ENCODE data around the gene NCKAP5. TPM values are rescaled to one million over a fixed set of nuclear protein-coding genes. Genes with fewer than 3 reads are reported as not detected.

Gene NCKAP5
- total RNA-seq, 6 donors from 2014 or later: 22.1 to 51.1 (median 41.4) TPM

- H3K4me3 ChIP-seq: peak overlapping the region in 3 of 4 donors; percentile 6 to 31 (median 15)
- ATAC-seq (ENCODE audit: low FRiP score in 2 of 2) (peak; percentile 45 to 72), DNase-seq (no peak)
- no peaks in the 10 kb centered on the region for H3K36me3 ChIP-seq
- peak overlapping the region in 1 of 4 donors; percentile 29 for H3K27ac ChIP-seq
- no peak for TF ChIP-seq EP300 (IDR thresholded peaks at IDR 0.05)
- TF ChIP-seq POLR2A (IDR thresholded peaks at IDR 0.05): peak in 1 of 4 donors; percentile 20
- no peaks in the 10 kb centered on the region for H3K27me3 ChIP-seq
- no peaks in the 10 kb centered on the region for H3K9me3 ChIP-seq
- peaks cover 0 to 10% (median 6%) of the 10 kb centered on the region in 4 donors for H3K4me1 ChIP-seq
- 61 to 64% methylated on average over 4 of the region's 4 CpGs for WGBS, 2 donors
Measured at GRCh38 chr2:133421516-133422324, 146.5 kb downstream of the NCKAP5 start.

- H3K4me3 ChIP-seq: peak overlapping the region in 3 of 4 donors; percentile 6 to 31 (median 15)
- H3K36me3 ChIP-seq: no peaks in the 10 kb centered on the region
- H3K27ac ChIP-seq: no peak overlapping the region
- TF ChIP-seq POLR2A (IDR thresholded peaks at IDR 0.05): no peak
- TF ChIP-seq POLR2AphosphoS5 (IDR thresholded peaks at IDR 0.05): no peak
- no peak for TF ChIP-seq EP300 (IDR thresholded peaks at IDR 0.05)
- no peak for TF ChIP-seq CTCF (IDR thresholded peaks at IDR 0.05)
- WGBS, 2 donors: 74 to 78% methylated on average over 6 of the region's 6 CpGs
- DNase-seq (no peak), ATAC-seq (ENCODE audit: low FRiP score in 2 of 2) (no peak)
- no peaks in the 10 kb centered on the region for H3K9me3 ChIP-seq
- H3K4me1 ChIP-seq: peaks cover 0 to 10% (median 6%) of the 10 kb centered on the region in 4 donors
- H3K27me3 ChIP-seq: no peaks in the 10 kb centered on the region
Measured at GRCh38 chr2:133420788-133421187, 147.5 kb downstream of the NCKAP5 start.

GRCh38 chr2:133418671-133419070, 149.6 kb downstream of the NCKAP5 start:
- ATAC-seq (ENCODE audit: low FRiP score in 2 of 2) (no peak), DNase-seq (no peak)
- 59 to 65% methylated on average over 4 of the region's 4 CpGs for WGBS, 2 donors
- Histone ChIP-seq H3K4me3 (peak overlapping the region in 2 of 4 donors; percentile 1 to 31), H3K27me3 (no peaks in the 10 kb centered on the region), H3K27ac (peak overlapping the region in 1 of 4 donors; percentile 27), H3K4me1 (peaks cover 0 to 10% (median 8%) of the 10 kb centered on the region in 4 donors), H3K36me3 (no peaks in the 10 kb centered on the region), H3K9me3 (no peaks in the 10 kb centered on the region)
- TF ChIP-seq POLR2AphosphoS5 (IDR thresholded peaks at IDR 0.05): no peak
- no peak for TF ChIP-seq EP300 (IDR thresholded peaks at IDR 0.05)
- no peak for TF ChIP-seq CTCF (IDR thresholded peaks at IDR 0.05)
- no peak for TF ChIP-seq POLR2A (IDR thresholded peaks at IDR 0.05)

- H3K4me1 ChIP-seq: peaks cover 0 to 10% (median 8%) of the 10 kb centered on the region in 4 donors
Measured at GRCh38 chr2:133418021-133418420, 150.2 kb downstream of the NCKAP5 start.

More at GRCh38 chr2:133418021-133418420, 150.2 kb downstream of the NCKAP5 start:
- H3K9me3 ChIP-seq: no peaks in the 10 kb centered on the region
- no peak for ATAC-seq (ENCODE audit: low FRiP score in 2 of 2)
- no peaks in the 10 kb centered on the region for H3K27me3 ChIP-seq
- no peaks in the 10 kb centered on the region for H3K36me3 ChIP-seq
- peak overlapping the region in 1 of 4 donors; percentile 60 for H3K27ac ChIP-seq
- TF ChIP-seq CTCF (IDR thresholded peaks at IDR 0.05) (no peak), EP300 (IDR thresholded peaks at IDR 0.05) (no peak), POLR2A (IDR thresholded peaks at IDR 0.05) (no peak), POLR2AphosphoS5 (IDR thresholded peaks at IDR 0.05) (no peak)
- DNase-seq: no peak
- H3K4me3 ChIP-seq: peak overlapping the region in 1 of 4 donors; percentile 31
- WGBS, 2 donors: 49 to 54% methylated on average over 2 of the region's 2 CpGs

Measured in upper lobe of left lung (tissue), 6 donors.